Measurements from ENCODE around the gene PDE7B. TPM values are rescaled to one million over a fixed set of nuclear protein-coding genes. Genes with fewer than 3 reads are reported as not detected.

The PDE7B gene
- total RNA-seq, 1 experiment from 2014 or later: not detected

DNA sequence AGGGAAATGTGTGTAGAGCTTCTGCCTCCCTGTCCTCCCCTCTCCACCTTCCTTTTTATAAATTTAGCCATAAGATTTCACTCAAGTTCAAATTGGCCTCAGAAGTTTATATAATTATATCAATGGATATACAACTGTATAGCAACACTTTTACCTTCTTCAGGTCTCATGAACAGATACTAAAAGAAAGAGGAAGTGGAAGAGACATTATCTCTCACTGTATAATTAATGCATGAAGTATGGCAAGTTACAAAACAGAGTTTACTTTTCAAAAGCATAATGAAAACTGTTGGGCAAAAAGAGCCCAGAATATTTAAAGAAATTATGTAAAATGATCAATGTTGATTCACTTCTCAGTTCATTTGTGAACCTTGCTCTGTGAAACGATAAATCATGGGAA is 99.7 kb downstream of the PDE7B start:
- ATAC-seq (no peak), DNase-seq (no peak)
- intact Hi-C loops (cut with micrococcal nuclease): no loop called here
- BruUV-seq (replicated peaks): no TSS peak
- Histone ChIP-seq H3K9me3 (ENCODE audit: low read length) (no peaks in the 10 kb centered on the region), H3K9ac (ENCODE audit: low read length) (no peak overlapping the region), H3F3A (ENCODE audit: low read length, unreplicated experiment) (no peaks in the 10 kb centered on the region), H3K36me3 (ENCODE audit: low read depth, low read length) (no peaks in the 10 kb centered on the region), H3K4me3 (ENCODE audit: low read length) (no peak overlapping the region), H3K4me1 (ENCODE audit: insufficient read depth, low read length) (no peaks in the 10 kb centered on the region), H2AFZ (ENCODE audit: low read length) (no peak overlapping the region), H3K9me2 (replicated peaks; ENCODE audit: low read length) (no peaks in the 10 kb centered on the region), H3K27me3 (ENCODE audit: low read length) (no peaks in the 10 kb centered on the region), H3K79me2 (ENCODE audit: low read length) (no peaks in the 10 kb centered on the region), H3K4me2 (ENCODE audit: low read length) (no peak overlapping the region), H4K20me1 (ENCODE audit: low read length) (no peaks in the 10 kb centered on the region), H3K27ac (ENCODE audit: low read length) (no peak overlapping the region)
- ChIA-PET CTCF (no interaction called here), POLR2A (ENCODE audit: unreplicated experiment) (no interaction called here)
- TF ChIP-seq EZH2phosphoT487 (IDR thresholded peaks at IDR 0.05; ENCODE audit: borderline replicate concordance, low read length) (no peak), EZH2 (IDR thresholded peaks at IDR 0.05; ENCODE audit: low read length, unreplicated experiment) (no peak)
- TF ChIP-seq, protein P1, sequence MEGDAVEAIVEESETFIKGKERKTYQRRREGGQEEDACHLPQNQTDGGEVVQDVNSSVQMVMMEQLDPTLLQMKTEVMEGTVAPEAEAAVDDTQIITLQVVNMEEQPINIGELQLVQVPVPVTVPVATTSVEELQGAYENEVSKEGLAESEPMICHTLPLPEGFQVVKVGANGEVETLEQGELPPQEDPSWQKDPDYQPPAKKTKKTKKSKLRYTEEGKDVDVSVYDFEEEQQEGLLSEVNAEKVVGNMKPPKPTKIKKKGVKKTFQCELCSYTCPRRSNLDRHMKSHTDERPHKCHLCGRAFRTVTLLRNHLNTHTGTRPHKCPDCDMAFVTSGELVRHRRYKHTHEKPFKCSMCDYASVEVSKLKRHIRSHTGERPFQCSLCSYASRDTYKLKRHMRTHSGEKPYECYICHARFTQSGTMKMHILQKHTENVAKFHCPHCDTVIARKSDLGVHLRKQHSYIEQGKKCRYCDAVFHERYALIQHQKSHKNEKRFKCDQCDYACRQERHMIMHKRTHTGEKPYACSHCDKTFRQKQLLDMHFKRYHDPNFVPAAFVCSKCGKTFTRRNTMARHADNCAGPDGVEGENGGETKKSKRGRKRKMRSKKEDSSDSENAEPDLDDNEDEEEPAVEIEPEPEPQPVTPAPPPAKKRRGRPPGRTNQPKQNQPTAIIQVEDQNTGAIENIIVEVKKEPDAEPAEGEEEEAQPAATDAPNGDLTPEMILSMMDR (conservative IDR thresholded peaks at IDR 0.05; ENCODE audit: low read depth, low read length): no peak

DNA sequence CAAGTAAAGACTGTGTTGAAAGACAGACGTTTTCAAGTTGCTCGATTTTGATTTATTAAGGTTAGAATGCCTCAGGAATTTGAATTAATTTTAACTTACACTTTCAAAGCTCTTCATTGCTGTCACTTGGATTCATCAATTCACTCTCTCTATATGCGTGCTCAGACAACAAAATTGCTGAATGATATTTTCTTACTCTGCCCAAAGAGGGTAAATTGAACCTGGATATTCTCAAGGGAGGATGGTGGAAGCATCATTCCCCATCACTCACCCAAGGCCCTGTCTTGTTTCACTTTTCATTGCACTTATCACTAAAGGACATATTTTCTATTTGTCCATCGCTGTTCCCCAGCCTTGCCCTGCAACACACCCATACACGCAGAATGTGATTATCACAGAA is 102.3 kb downstream of the PDE7B start:
- no peak overlapping the region for H2AFZ ChIP-seq (ENCODE audit: low read length)
- no peaks in the 10 kb centered on the region for H4K20me1 ChIP-seq (ENCODE audit: low read length)
- H3K27ac ChIP-seq (ENCODE audit: low read length): no peak overlapping the region
- no peaks in the 10 kb centered on the region for H3K27me3 ChIP-seq (ENCODE audit: low read length)
- intact Hi-C loops (cut with micrococcal nuclease): no loop called here
- H3K4me2 ChIP-seq (ENCODE audit: low read length): no peak overlapping the region
- ChIA-PET POLR2A (ENCODE audit: unreplicated experiment) (no interaction called here), CTCF (no interaction called here)
- no peak overlapping the region for H3K4me3 ChIP-seq (ENCODE audit: low read length)
- TF ChIP-seq EZH2 (IDR thresholded peaks at IDR 0.05; ENCODE audit: low read length, unreplicated experiment): no peak
- no peak for TF ChIP-seq EZH2phosphoT487 (IDR thresholded peaks at IDR 0.05; ENCODE audit: borderline replicate concordance, low read length)
- TF ChIP-seq, protein P1 (conservative IDR thresholded peaks at IDR 0.05; ENCODE audit: low read depth, low read length): no peak
- no peaks in the 10 kb centered on the region for H3K9me2 ChIP-seq (replicated peaks; ENCODE audit: low read length)
- ATAC-seq: no peak
- H3K79me2 ChIP-seq (ENCODE audit: low read length): no peaks in the 10 kb centered on the region
- H3K36me3 ChIP-seq (ENCODE audit: low read depth, low read length): no peaks in the 10 kb centered on the region
- no peaks in the 10 kb centered on the region for H3K9me3 ChIP-seq (ENCODE audit: low read length)
- no peak for DNase-seq
- BruUV-seq (replicated peaks): no TSS peak
- H3K9ac ChIP-seq (ENCODE audit: low read length): no peak overlapping the region
- no peaks in the 10 kb centered on the region for H3F3A ChIP-seq (ENCODE audit: low read length, unreplicated experiment)
- no peaks in the 10 kb centered on the region for H3K4me1 ChIP-seq (ENCODE audit: insufficient read depth, low read length)

DNA sequence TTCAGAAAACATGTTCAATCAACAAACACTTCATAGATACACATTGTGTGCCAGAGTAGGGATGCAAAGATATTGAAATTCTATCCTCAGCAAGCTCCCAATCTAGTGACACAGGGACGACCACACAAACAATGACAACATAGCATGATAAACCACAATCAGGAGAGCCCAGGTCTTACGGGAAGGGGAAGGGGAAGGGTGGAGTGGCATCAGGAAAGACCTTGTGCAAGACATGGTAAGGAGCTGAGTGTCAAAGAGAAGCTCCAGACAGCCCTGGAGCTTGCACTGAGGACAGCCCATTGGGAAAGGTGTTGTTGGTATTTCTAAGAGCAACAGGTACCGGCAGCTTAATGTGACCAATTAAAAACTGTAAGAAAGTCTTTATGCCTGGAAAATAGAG is 103.6 kb downstream of the PDE7B start:
- Histone ChIP-seq H3K27ac (ENCODE audit: low read length) (no peak overlapping the region), H3K36me3 (ENCODE audit: low read depth, low read length) (no peaks in the 10 kb centered on the region), H3K4me2 (ENCODE audit: low read length) (no peak overlapping the region), H3K9ac (ENCODE audit: low read length) (no peak overlapping the region), H3K9me2 (replicated peaks; ENCODE audit: low read length) (no peaks in the 10 kb centered on the region), H3K4me3 (ENCODE audit: low read length) (no peak overlapping the region), H3K9me3 (ENCODE audit: low read length) (no peaks in the 10 kb centered on the region), H3F3A (ENCODE audit: low read length, unreplicated experiment) (no peaks in the 10 kb centered on the region), H4K20me1 (ENCODE audit: low read length) (no peaks in the 10 kb centered on the region), H2AFZ (ENCODE audit: low read length) (no peak overlapping the region), H3K4me1 (ENCODE audit: insufficient read depth, low read length) (no peaks in the 10 kb centered on the region), H3K79me2 (ENCODE audit: low read length) (no peaks in the 10 kb centered on the region), H3K27me3 (ENCODE audit: low read length) (no peaks in the 10 kb centered on the region)
- TF ChIP-seq, protein P1 (conservative IDR thresholded peaks at IDR 0.05; ENCODE audit: low read depth, low read length): no peak
- TF ChIP-seq EZH2 (IDR thresholded peaks at IDR 0.05; ENCODE audit: low read length, unreplicated experiment): no peak
- DNase-seq (no peak), ATAC-seq (no peak)
- no TSS peak for BruUV-seq (replicated peaks)
- ChIA-PET POLR2A (ENCODE audit: unreplicated experiment) (no interaction called here), CTCF (interaction anchor here (0.6 kb wide), 1 partner anchor 17 kb away, joined by 9 read pairs; no protein-coding TSS in a partner anchor)
- intact Hi-C loops (cut with micrococcal nuclease): no loop called here
